ENCODE measurements around the gene FHIT.
A peak's percentile ranks its signal among the peaks of the same experiment; 100 is the strongest.

Gene FHIT

GRCh38 chr3:59831394-59831793 lies 1419.9 kb downstream of the FHIT start:
- Histone ChIP-seq H3K27me3 (ENCODE audit: low read depth, low read length) (no peaks in the 10 kb centered on the region), H3K9me3 (ENCODE audit: control insufficient read depth in 1 of 2, low read length in 2 of 2) (no peaks in the 10 kb centered on the region), H3K4me1 (ENCODE audit: control insufficient read depth in 1 of 2, insufficient read depth in 2 of 2, low read length in 2 of 2) (no peaks in the 10 kb centered on the region), H3K27ac (ENCODE audit: low read length) (no peak overlapping the region), H3K36me3 (ENCODE audit: control insufficient read depth in 1 of 2, insufficient read depth in 2 of 2, low read length in 2 of 2) (no peaks in the 10 kb centered on the region), H3K4me3 (ENCODE audit: low read depth in 1 of 2, low read length in 2 of 2) (no peak overlapping the region)

GRCh38 chr3:59829527-59829926 lies 1421.7 kb downstream of the FHIT start:
- Histone ChIP-seq H3K9me3 (ENCODE audit: control insufficient read depth in 1 of 2, low read length in 2 of 2) (no peaks in the 10 kb centered on the region), H3K4me3 (ENCODE audit: low read depth in 1 of 2, low read length in 2 of 2) (no peak overlapping the region), H3K27ac (ENCODE audit: low read length) (no peak overlapping the region), H3K27me3 (ENCODE audit: low read depth, low read length) (no peaks in the 10 kb centered on the region), H3K4me1 (ENCODE audit: control insufficient read depth in 1 of 2, insufficient read depth in 2 of 2, low read length in 2 of 2) (no peaks in the 10 kb centered on the region), H3K36me3 (ENCODE audit: control insufficient read depth in 1 of 2, insufficient read depth in 2 of 2, low read length in 2 of 2) (no peaks in the 10 kb centered on the region)

GRCh38 chr3:59824876-59825275 lies 1426.4 kb downstream of the FHIT start:
- no peaks in the 10 kb centered on the region for H3K36me3 ChIP-seq (ENCODE audit: control insufficient read depth in 1 of 2, insufficient read depth in 2 of 2, low read length in 2 of 2)
- no peaks in the 10 kb centered on the region for H3K4me1 ChIP-seq (ENCODE audit: control insufficient read depth in 1 of 2, insufficient read depth in 2 of 2, low read length in 2 of 2)
- no peak overlapping the region for H3K27ac ChIP-seq (ENCODE audit: low read length)
- H3K4me3 ChIP-seq (ENCODE audit: low read depth in 1 of 2, low read length in 2 of 2), result no peak overlapping the region
- peaks cover 0 to 5% of the 10 kb centered on the region in 2 donors for H3K9me3 ChIP-seq (ENCODE audit: control insufficient read depth in 1 of 2, low read length in 2 of 2)
- no peaks in the 10 kb centered on the region for H3K27me3 ChIP-seq (ENCODE audit: low read depth, low read length)

GRCh38 chr3:59821274-59821673 lies 1430.0 kb downstream of the FHIT start:
- H3K27me3 ChIP-seq (ENCODE audit: low read depth, low read length), result no peaks in the 10 kb centered on the region
- peaks cover 7 to 8% of the 10 kb centered on the region in 2 donors for H3K4me1 ChIP-seq (ENCODE audit: control insufficient read depth in 1 of 2, insufficient read depth in 2 of 2, low read length in 2 of 2)
- H3K4me3 ChIP-seq (ENCODE audit: low read depth in 1 of 2, low read length in 2 of 2), result no peak overlapping the region
- H3K36me3 ChIP-seq (ENCODE audit: control insufficient read depth in 1 of 2, insufficient read depth in 2 of 2, low read length in 2 of 2), result no peaks in the 10 kb centered on the region
- H3K9me3 ChIP-seq (ENCODE audit: control insufficient read depth in 1 of 2, low read length in 2 of 2), result peaks cover 0 to 5% of the 10 kb centered on the region in 2 donors
- H3K27ac ChIP-seq (ENCODE audit: low read length), result no peak overlapping the region

GRCh38 chr3:59820352-59820934 lies 1430.8 kb downstream of the FHIT start:
- Histone ChIP-seq H3K4me3 (ENCODE audit: low read depth in 1 of 2, low read length in 2 of 2) (no peak overlapping the region), H3K36me3 (ENCODE audit: control insufficient read depth in 1 of 2, insufficient read depth in 2 of 2, low read length in 2 of 2) (no peaks in the 10 kb centered on the region), H3K4me1 (ENCODE audit: control insufficient read depth in 1 of 2, insufficient read depth in 2 of 2, low read length in 2 of 2) (peaks cover 7 to 8% of the 10 kb centered on the region in 2 donors), H3K27ac (ENCODE audit: low read length) (no peak overlapping the region), H3K9me3 (ENCODE audit: control insufficient read depth in 1 of 2, low read length in 2 of 2) (peaks cover 0 to 5% of the 10 kb centered on the region in 2 donors), H3K27me3 (ENCODE audit: low read depth, low read length) (no peaks in the 10 kb centered on the region)

GRCh38 chr3:59818919-59819300 lies 1432.3 kb downstream of the FHIT start:
- Histone ChIP-seq H3K27me3 (ENCODE audit: low read depth, low read length) (no peaks in the 10 kb centered on the region), H3K4me3 (ENCODE audit: low read depth in 1 of 2, low read length in 2 of 2) (no peak overlapping the region), H3K27ac (ENCODE audit: low read length) (peak overlapping the region; percentile 2), H3K36me3 (ENCODE audit: control insufficient read depth in 1 of 2, insufficient read depth in 2 of 2, low read length in 2 of 2) (no peaks in the 10 kb centered on the region), H3K4me1 (ENCODE audit: control insufficient read depth in 1 of 2, insufficient read depth in 2 of 2, low read length in 2 of 2) (peaks cover 7 to 8% of the 10 kb centered on the region in 2 donors), H3K9me3 (ENCODE audit: control insufficient read depth in 1 of 2, low read length in 2 of 2) (peaks cover 0 to 5% of the 10 kb centered on the region in 2 donors)

GRCh38 chr3:59818033-59818918 lies 1433.0 kb downstream of the FHIT start:
- Histone ChIP-seq H3K4me3 (ENCODE audit: low read depth in 1 of 2, low read length in 2 of 2) (no peak overlapping the region), H3K9me3 (ENCODE audit: control insufficient read depth in 1 of 2, low read length in 2 of 2) (peaks cover 0 to 5% of the 10 kb centered on the region in 2 donors), H3K4me1 (ENCODE audit: control insufficient read depth in 1 of 2, insufficient read depth in 2 of 2, low read length in 2 of 2) (peaks cover 7 to 8% of the 10 kb centered on the region in 2 donors), H3K36me3 (ENCODE audit: control insufficient read depth in 1 of 2, insufficient read depth in 2 of 2, low read length in 2 of 2) (no peaks in the 10 kb centered on the region), H3K27ac (ENCODE audit: low read length) (peak overlapping the region; percentile 2), H3K27me3 (ENCODE audit: low read depth, low read length) (no peaks in the 10 kb centered on the region)

GRCh38 chr3:59817511-59817910 lies 1433.7 kb downstream of the FHIT start:
- H3K27ac ChIP-seq (ENCODE audit: low read length), result no peak overlapping the region
- H3K4me1 ChIP-seq (ENCODE audit: control insufficient read depth in 1 of 2, insufficient read depth in 2 of 2, low read length in 2 of 2), result peaks cover 7 to 8% of the 10 kb centered on the region in 2 donors
- H3K9me3 ChIP-seq (ENCODE audit: control insufficient read depth in 1 of 2, low read length in 2 of 2), result no peaks in the 10 kb centered on the region
- no peak overlapping the region for H3K4me3 ChIP-seq (ENCODE audit: low read depth in 1 of 2, low read length in 2 of 2)
- no peaks in the 10 kb centered on the region for H3K27me3 ChIP-seq (ENCODE audit: low read depth, low read length)
- no peaks in the 10 kb centered on the region for H3K36me3 ChIP-seq (ENCODE audit: control insufficient read depth in 1 of 2, insufficient read depth in 2 of 2, low read length in 2 of 2)

GRCh38 chr3:59816312-59816711 lies 1434.9 kb downstream of the FHIT start:
- Histone ChIP-seq H3K27ac (ENCODE audit: low read length) (no peak overlapping the region), H3K27me3 (ENCODE audit: low read depth, low read length) (no peaks in the 10 kb centered on the region), H3K4me1 (ENCODE audit: control insufficient read depth in 1 of 2, insufficient read depth in 2 of 2, low read length in 2 of 2) (peaks cover 7 to 8% of the 10 kb centered on the region in 2 donors)

GRCh38 chr3:59813148-59813538 lies 1438.1 kb downstream of the FHIT start:
- H3K9me3 ChIP-seq (ENCODE audit: control insufficient read depth in 1 of 2, low read length in 2 of 2), result no peaks in the 10 kb centered on the region
- no peak overlapping the region for H3K4me3 ChIP-seq (ENCODE audit: low read depth in 1 of 2, low read length in 2 of 2)
- no peak overlapping the region for H3K27ac ChIP-seq (ENCODE audit: low read length)
- H3K36me3 ChIP-seq (ENCODE audit: control insufficient read depth in 1 of 2, insufficient read depth in 2 of 2, low read length in 2 of 2), result no peaks in the 10 kb centered on the region
- H3K4me1 ChIP-seq (ENCODE audit: control insufficient read depth in 1 of 2, insufficient read depth in 2 of 2, low read length in 2 of 2), result peaks cover under 1 to 6% of the 10 kb centered on the region in 2 donors
- H3K27me3 ChIP-seq (ENCODE audit: low read depth, low read length), result no peaks in the 10 kb centered on the region

More at GRCh38 chr3:59816312-59816711, 1434.9 kb downstream of the FHIT start:
- H3K9me3 ChIP-seq (ENCODE audit: control insufficient read depth in 1 of 2, low read length in 2 of 2), result no peaks in the 10 kb centered on the region
- no peaks in the 10 kb centered on the region for H3K36me3 ChIP-seq (ENCODE audit: control insufficient read depth in 1 of 2, insufficient read depth in 2 of 2, low read length in 2 of 2)
- no peak overlapping the region for H3K4me3 ChIP-seq (ENCODE audit: low read depth in 1 of 2, low read length in 2 of 2)

GRCh38 chr3:59812237-59813147 lies 1438.8 kb downstream of the FHIT start:
- Histone ChIP-seq H3K4me3 (ENCODE audit: low read depth in 1 of 2, low read length in 2 of 2) (no peak overlapping the region), H3K4me1 (ENCODE audit: control insufficient read depth in 1 of 2, insufficient read depth in 2 of 2, low read length in 2 of 2) (no peaks in the 10 kb centered on the region), H3K27ac (ENCODE audit: low read length) (no peak overlapping the region), H3K9me3 (ENCODE audit: control insufficient read depth in 1 of 2, low read length in 2 of 2) (no peaks in the 10 kb centered on the region), H3K36me3 (ENCODE audit: control insufficient read depth in 1 of 2, insufficient read depth in 2 of 2, low read length in 2 of 2) (no peaks in the 10 kb centered on the region), H3K27me3 (ENCODE audit: low read depth, low read length) (no peaks in the 10 kb centered on the region)
